Ramos (cell line): ENCODE data around the gene ALPP.
"Not testable (repeated sequence)": the region's sequence is repeated elsewhere in the genome, so short reads cannot be mapped to it uniquely, and the experiment has no call there.

Experiments used
- in situ Hi-C: fragments of 300-500 bp; cut with MboI; formaldehyde crosslinking; loops from one replicate; pipeline ENCODE4 v1.14.3; 2022; ENCODE audit warnings: low sequenced_read_pairs; ENCODE audit not compliant: unreplicated experiment

Gene ALPP

DNA sequence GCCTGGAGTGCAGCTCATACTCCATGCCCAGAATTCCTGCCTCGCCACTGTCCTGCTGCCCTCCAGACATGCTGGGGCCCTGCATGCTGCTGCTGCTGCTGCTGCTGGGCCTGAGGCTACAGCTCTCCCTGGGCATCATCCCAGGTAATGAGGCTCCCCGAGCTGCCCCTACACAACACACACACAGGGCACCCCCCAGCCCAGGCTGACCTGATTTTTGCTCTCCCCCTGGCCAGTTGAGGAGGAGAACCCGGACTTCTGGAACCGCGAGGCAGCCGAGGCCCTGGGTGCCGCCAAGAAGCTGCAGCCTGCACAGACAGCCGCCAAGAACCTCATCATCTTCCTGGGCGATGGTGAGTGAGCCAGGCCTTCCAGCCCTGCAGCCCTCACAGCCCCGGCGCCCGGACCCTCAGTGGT, at the start of gene ALPP:
Gene ALPP, plus strand, starts transcription at position 17 of the 417 bp plus-strand sequence. Its CDS starts 52 bp downstream, at position 69.
- in situ Hi-C loops = not testable (repeated sequence)

DNA sequence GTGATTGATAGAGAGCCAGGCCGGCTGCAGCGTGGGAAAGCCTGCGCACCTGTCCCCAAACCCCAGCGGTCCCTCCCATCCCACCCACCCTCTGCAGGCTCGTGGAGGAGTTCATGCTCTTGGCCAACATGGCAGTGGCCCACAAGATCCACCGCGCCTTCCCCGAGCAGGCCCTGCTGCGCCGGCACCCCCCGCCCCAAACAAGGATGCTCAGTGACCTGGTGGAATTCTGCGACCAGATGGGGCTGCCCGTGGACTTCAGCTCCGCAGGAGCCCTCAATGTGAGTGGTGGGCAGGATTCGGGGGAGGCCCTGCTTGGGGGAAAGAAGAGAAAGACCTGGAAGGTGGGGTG, 48.9 kb upstream of the ALPP start:
- in situ Hi-C loops = loop anchor here (5.0 kb wide), 1 partner anchor 422 kb away; no protein-coding TSS in a partner anchor

- in situ Hi-C loops = no loop called here
These were observed 48.2 kb upstream of the ALPP start for GRCh38 chr2:232330068-232330999.

DNA sequence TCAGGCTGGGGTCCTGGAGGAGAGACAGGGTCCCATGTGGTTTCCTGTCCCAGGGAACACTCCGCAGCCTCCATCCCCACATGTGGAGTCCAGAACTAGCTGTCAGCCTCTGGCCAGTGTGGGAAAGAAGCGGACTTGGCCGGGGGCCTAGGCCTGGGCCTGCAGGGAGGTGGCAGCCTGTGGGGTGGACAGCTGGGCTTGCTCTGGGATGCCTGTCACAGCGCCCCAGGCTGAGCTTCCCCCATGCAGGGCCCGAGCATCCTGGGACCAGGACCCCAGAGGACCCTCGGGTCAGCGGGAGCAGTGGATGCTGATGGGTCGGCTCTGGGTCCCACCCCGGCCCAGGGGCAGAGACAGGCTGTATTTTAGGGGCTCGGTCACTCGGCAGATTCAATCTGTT, 47.5 kb upstream of the ALPP start:
- in situ Hi-C loops = not testable (repeated sequence)

GRCh38 chr2:232331641-232332040, 46.9 kb upstream of the ALPP start:
- in situ Hi-C loops = not testable (repeated sequence)

DNA sequence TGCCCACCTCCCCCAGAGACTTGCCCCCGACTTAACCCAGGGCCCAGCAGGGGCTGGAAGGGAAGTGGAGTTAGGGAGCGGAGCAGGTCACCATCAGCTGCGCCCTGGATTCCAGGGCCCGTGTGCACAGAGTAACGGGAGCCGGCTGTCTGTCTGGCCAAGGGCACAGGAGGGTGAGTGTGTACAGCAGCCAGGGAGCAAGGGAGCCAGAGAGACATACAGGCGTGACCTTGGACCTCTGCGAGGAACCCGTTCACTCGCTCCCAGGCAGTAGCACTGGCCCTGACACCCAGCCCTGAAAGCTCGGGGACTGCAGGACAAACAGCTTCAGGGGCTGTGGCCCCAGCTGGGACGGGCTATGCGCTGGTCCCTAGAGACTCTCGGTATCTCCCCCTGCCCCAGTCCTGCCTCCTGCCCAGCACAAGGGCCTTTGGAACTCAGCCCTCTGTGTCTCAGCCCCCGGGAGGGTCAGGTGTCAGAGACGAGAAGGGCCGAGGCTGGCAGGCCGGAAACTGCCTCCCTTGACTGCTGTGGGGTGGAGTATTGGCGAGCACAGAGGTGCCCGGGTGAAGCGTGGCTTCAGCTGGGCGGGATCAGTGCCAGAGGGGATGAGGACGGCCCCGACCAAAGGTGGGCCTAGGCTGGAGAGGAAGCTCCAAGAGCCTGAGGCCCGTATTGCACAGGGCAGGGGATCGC, 46.2 kb upstream of the ALPP start:
- in situ Hi-C loops = not testable (repeated sequence)

DNA sequence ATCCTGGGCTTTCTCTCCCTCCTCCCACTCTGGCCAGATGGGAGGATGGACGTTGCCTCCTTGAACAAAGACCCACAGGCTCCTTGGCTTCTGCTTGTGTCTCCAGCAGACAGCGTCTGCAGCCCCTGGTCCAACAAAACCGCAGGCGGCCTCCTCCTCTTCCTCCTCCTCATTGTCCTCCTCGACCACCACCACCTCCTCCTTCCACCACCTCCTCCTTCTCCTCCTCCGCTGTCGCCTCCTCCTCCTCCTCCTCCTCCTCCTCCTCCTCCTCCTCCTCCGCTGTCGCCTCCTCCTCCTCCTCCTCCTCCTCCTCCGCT, 45.7 kb upstream of the ALPP start:
- in situ Hi-C loops = no loop called here

DNA sequence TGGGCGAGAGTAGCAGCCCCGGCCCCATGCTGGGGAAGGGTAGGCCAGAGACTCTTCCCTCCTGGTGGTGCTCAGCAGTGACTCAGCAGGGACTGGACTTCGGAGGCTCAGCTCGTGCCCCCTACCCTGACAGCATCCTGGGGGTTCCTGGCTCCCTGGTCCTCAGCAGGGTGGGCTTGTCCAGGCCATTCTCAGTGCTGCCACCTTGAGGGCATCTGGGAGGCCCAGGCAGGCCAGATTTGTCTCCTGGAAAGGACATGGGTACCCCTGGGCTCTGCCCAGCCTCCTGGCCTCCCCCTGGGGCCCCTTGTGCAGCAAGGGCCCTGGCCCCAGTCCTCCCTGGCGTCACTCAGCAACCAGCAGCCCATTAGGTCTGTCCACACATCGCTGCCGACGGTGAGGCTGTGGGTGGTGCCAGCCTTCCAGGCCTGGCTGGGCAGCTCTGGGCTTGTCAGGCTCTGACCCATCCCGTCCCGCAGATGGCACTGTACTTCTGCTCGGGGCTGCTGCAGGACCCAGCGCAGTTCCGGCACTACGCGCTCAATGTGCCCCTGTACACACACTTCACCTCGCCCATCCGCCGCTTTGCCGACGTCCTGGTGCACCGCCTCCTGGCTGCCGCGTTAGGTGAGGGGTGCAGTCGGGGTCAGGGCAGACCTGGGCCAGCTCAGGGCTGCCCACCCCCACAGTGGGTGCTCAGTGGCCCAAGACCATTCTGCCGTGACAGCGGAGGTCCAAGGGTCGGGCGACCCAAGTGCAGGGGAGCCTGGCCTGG, 45.0 kb upstream of the ALPP start:
- in situ Hi-C loops = no loop called here

DNA sequence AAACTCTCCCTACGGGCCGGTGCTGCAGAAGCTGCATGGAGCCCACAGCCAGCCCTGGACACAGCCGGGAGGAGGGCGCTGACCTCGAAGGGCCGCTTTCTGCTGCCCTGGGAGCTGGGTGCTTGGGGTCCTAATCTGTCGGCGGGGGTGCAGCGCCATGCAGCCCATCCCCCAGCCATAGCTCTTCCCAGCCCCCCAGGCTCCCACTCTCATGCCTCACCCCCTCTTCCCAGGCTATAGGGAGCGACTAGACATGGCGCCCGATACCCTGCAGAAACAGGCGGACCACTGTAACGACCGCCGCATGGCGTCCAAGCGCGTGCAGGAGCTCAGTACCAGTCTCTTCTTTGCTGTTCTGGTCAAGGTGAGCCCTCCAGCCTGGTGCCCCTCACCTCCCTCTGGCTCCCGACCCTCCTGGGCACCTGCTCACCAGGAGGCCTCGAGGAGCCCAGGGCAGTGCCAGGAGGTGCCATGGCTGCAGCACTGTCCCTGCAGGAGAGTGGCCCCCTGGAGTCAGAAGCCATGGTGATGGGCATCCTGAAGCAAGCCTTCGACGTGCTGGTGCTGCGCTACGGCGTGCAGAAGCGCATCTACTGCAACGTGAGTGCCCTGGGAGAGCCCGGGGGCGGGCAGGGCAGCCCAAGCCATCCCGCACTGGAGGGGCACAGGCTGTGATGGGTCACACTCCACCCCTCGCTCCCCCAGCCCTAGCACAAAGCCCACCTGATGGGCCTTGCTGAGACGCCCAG, 44.2 kb upstream of the ALPP start:
- in situ Hi-C loops = not testable (repeated sequence)

- in situ Hi-C loops = not testable (repeated sequence)
These were observed 43.7 kb upstream of the ALPP start for GRCh38 chr2:232334885-232335205.

GRCh38 chr2:232335206-232335858, 43.2 kb upstream of the ALPP start:
- in situ Hi-C loops = not testable (repeated sequence)

- in situ Hi-C loops = no loop called here
These were observed 42.7 kb upstream of the ALPP start for GRCh38 chr2:232335859-232336215.

GRCh38 chr2:232336241-232336736, 42.3 kb upstream of the ALPP start:
- in situ Hi-C loops = no loop called here

DNA sequence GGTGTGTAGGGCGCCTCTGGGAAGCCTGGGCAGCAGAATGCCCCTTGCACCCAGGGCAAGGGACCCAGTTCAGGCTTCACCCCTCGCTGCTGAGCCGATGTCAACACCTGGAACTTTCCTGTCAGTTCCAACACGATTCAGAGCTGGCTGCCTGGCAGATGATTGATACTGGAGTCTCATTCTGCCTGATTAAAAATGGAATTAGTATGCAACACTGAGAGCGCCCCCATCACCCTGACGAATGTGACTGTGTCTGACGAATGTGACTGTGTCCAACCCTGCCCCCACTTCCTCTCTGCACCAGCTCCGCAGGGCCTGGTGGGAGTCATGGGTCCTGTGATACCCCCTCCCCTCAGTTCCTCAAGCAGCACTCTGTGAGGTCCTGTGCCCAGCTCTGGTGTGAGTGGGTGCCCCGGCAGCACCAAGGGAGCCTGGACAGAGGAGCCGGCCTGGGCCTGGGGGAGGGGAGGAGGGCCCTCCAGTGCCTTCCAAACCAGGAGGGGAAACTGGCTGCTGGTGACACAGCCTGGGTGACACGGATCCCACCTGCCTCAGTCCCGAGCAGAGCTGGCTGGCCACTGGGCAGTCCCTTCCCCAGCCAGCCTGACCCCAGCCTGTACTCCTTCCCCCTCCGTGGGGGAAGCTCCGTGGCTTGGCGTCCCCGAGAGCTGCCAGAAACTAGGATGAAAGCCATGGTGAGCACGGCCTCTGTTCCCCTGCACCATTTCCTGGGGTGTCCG, 41.4 kb upstream of the ALPP start:
- in situ Hi-C loops = no loop called here

- in situ Hi-C loops = not testable (repeated sequence)
These were observed 40.3 kb upstream of the ALPP start for GRCh38 chr2:232338094-232338758.

- in situ Hi-C loops = no loop called here
These were observed 39.8 kb upstream of the ALPP start for GRCh38 chr2:232338759-232339106.

DNA sequence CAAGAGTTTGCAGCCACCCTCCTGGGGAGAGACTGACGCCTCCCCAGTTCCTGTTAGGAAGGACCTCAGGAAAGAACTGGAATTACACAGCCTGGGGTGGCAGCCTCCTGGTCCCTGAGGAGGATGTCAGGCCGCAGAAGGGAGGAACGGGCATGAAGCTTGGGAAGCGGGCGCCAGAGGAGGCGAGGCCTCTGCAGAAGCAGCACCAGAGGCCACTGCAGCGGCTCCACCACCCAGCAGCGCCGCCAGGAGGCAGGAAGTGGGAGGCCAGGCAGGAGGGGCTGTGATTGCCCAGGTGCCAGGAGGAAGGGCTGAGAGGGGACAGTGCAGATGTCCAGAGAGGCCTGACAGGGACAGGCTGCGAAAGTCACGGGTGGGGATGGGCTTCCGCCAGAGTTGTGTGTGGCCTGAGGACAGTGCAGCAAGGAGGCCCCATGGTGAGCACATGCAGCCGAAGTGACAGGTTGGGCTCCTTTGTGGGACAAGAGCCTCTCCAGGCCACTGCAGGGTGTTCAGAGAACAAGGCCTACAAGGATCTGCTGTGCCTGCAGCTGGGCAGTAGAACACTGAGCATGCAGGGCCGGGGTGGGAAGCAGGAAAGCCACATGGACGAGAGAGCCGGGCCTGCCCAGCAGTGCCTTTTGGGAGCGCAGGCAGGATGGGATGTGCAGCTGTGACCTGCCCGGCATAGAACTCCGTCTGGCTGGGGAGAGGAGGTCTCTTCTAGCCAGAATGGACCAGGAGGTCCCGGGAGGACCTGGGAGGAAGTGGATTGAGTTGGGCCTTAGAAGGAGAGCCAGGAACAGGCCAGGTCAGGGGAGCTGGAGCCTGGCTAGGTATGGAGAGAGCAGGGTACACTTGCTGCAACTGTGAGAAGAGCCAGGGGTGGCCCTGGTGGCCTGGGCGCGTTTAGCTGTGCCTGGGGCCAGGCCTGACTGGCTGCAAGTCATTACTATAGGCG, 39.1 kb upstream of the ALPP start:
- in situ Hi-C loops = loop anchor here (10.0 kb wide), 1 partner anchor 95 kb away; no protein-coding TSS in a partner anchor
